ENCODE data around the gene ATRIP. TPM values are rescaled to one million over a fixed set of nuclear protein-coding genes. Genes with fewer than 3 reads are reported as not detected.

ATRIP gene
- total RNA-seq, 1 donor from 2014 or later: 14.6 TPM

GRCh38 chr3:48417529-48418108 is 28.9 kb upstream of the ATRIP start:
- POLR2A ChIA-PET: interaction anchor here (0.5 to 0.6 kb wide), 2 partner anchors 35 to 94 kb away, joined by 4 to 6 read pairs; no protein-coding TSS in a partner anchor
- CTCF ChIA-PET: interaction anchor here (3.1 kb wide), 1 partner anchor 18 kb away, joined by 8 read pairs; no protein-coding TSS in a partner anchor
- DNase-seq: no peak
- no peak for ATAC-seq (ENCODE audit: low read depth)
- H3K36me3 Mint-ChIP-seq (ENCODE audit: low read depth): no peaks in the 10 kb centered on the region
- H3K4me1 Mint-ChIP-seq: no peaks in the 10 kb centered on the region
- TF ChIP-seq CTCF (IDR thresholded peaks at IDR 0.05): no peak
- intact Hi-C loops (cut with micrococcal nuclease): no loop called here
- H3K4me3 Mint-ChIP-seq: no peak overlapping the region
- no peaks in the 10 kb centered on the region for H3K27me3 Mint-ChIP-seq
- H3K27ac Mint-ChIP-seq: no peak overlapping the region
- H3K9me3 Mint-ChIP-seq: no peaks in the 10 kb centered on the region

- intact Hi-C loops (cut with micrococcal nuclease): no loop called here
- TF ChIP-seq CTCF (IDR thresholded peaks at IDR 0.05): no peak
- H3K4me3 Mint-ChIP-seq: no peak overlapping the region
- DNase-seq (no peak), ATAC-seq (ENCODE audit: low read depth) (no peak)
- no peaks in the 10 kb centered on the region for H3K9me3 Mint-ChIP-seq
- H3K27ac Mint-ChIP-seq: no peak overlapping the region
- POLR2A ChIA-PET: interaction anchor here (0.5 kb wide), 1 partner anchor 35 kb away, joined by 4 read pairs; no protein-coding TSS in a partner anchor
- no peaks in the 10 kb centered on the region for H3K4me1 Mint-ChIP-seq
- CTCF ChIA-PET: no interaction called here
- no peaks in the 10 kb centered on the region for H3K36me3 Mint-ChIP-seq (ENCODE audit: low read depth)
- H3K27me3 Mint-ChIP-seq: no peaks in the 10 kb centered on the region
Measured at GRCh38 chr3:48418140-48418539, 28.4 kb upstream of the ATRIP start.

GRCh38 chr3:48418651-48419050 is 27.9 kb upstream of the ATRIP start:
- Mint-ChIP-seq H3K27me3 (no peaks in the 10 kb centered on the region), H3K27ac (no peak overlapping the region), H3K36me3 (ENCODE audit: low read depth) (no peaks in the 10 kb centered on the region), H3K4me1 (no peaks in the 10 kb centered on the region), H3K4me3 (no peak overlapping the region), H3K9me3 (no peaks in the 10 kb centered on the region)
- DNase-seq (no peak), ATAC-seq (ENCODE audit: low read depth) (no peak)
- no peak for TF ChIP-seq CTCF (IDR thresholded peaks at IDR 0.05)
- CTCF ChIA-PET: no interaction called here
- POLR2A ChIA-PET: no interaction called here
- intact Hi-C loops (cut with micrococcal nuclease): no loop called here

GRCh38 chr3:48419149-48419548 is 27.4 kb upstream of the ATRIP start:
- TF ChIP-seq CTCF (IDR thresholded peaks at IDR 0.05): no peak
- intact Hi-C loops (cut with micrococcal nuclease): no loop called here
- no peak overlapping the region for H3K4me3 Mint-ChIP-seq
- ChIA-PET CTCF (no interaction called here), POLR2A (no interaction called here)
- DNase-seq (no peak), ATAC-seq (ENCODE audit: low read depth) (no peak)
- no peaks in the 10 kb centered on the region for H3K9me3 Mint-ChIP-seq
- no peaks in the 10 kb centered on the region for H3K4me1 Mint-ChIP-seq
- H3K36me3 Mint-ChIP-seq (ENCODE audit: low read depth): no peaks in the 10 kb centered on the region
- H3K27me3 Mint-ChIP-seq: no peaks in the 10 kb centered on the region
- H3K27ac Mint-ChIP-seq: no peak overlapping the region

GRCh38 chr3:48419597-48419996 is 26.9 kb upstream of the ATRIP start:
- H3K36me3 Mint-ChIP-seq (ENCODE audit: low read depth): no peaks in the 10 kb centered on the region
- no peak overlapping the region for H3K4me3 Mint-ChIP-seq
- ChIA-PET POLR2A (no interaction called here), CTCF (no interaction called here)
- DNase-seq: no peak
- ATAC-seq (ENCODE audit: low read depth): no peak
- H3K27me3 Mint-ChIP-seq: no peaks in the 10 kb centered on the region
- no peak for TF ChIP-seq CTCF (IDR thresholded peaks at IDR 0.05)
- H3K27ac Mint-ChIP-seq: no peak overlapping the region
- intact Hi-C loops (cut with micrococcal nuclease): no loop called here
- no peaks in the 10 kb centered on the region for H3K9me3 Mint-ChIP-seq
- no peaks in the 10 kb centered on the region for H3K4me1 Mint-ChIP-seq
